OCI-LY1 (cell line): Measurements from ENCODE around the gene AP2A2.

Experiments used
- CTCF ChIP-seq: fragments of 200-600 bp; sonication (generic), shearing (Covaris generic); IDR thresholded peaks from 2 replicates; pipeline ENCODE4 v1.5.1; 2017; ENCODE audit warnings: mild to moderate bottlenecking, antibody characterized with exemption, low read length, moderate library complexity, mixed read lengths
- EZH2 ChIP-seq: fragments of 200-600 bp; sonication (generic), shearing (Covaris generic); IDR thresholded peaks from 2 replicates; pipeline ENCODE4 v1.8.0; 2017; ENCODE audit warnings: borderline replicate concordance, mixed run types, mild to moderate bottlenecking, antibody characterized with exemption, low read length, moderate library complexity, mixed read lengths

DNA sequence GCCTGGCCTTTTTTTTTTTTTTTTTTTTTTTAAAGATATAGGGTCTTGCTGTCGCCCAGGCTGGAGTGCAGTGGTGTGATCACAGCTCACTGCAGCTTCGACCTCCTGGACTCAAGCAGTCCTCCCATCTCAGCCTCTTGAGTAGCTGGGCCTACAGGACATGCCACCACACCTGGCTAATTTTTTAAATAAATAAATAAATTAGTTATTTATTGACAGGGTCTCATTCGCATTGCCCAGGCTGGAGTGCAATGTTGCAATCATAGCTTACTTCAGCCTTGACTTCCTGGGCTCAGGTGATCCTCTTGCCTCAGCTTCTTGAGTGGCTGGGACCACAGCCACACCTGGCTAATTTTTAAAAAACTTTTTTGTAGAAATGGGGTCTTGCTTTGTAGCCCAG, 10.5 kb downstream of the AP2A2 start:
- TF ChIP-seq CTCF: no peak
- TF ChIP-seq EZH2: no peak
